CD4-positive, CD25-positive, alpha-beta regulatory T cell (primary cell): ENCODE data around the gene TRIM50. TPM values are rescaled to one million over a fixed set of nuclear protein-coding genes. Genes with fewer than 3 reads are reported as not detected.
"Not testable (repeated sequence)": the region's sequence is repeated elsewhere in the genome, so short reads cannot be mapped to it uniquely, and the experiment has no call there.

ENCODE experiments used
- ATAC-seq, 2 donors: fragments of 150-1000 bp; cut with Tn5 transposase; one replicate each; pipeline ENCODE4 v1.10.0; 2021; ENCODE audit warnings: low read depth in 2 of 2, moderate number of reproducible peaks in 2 of 2, moderate library complexity in 1 of 2
- DNase-seq, 3 donors: peaks; one replicate each; pipeline versions ENCODE4 v3.0.0 to v3.0.0-alpha.2; 2012 to 2022; ENCODE audit warnings: mixed read lengths in 1 of 3
- H3K27ac ChIP-seq: one replicate; pipeline ENCODE4 v1.7.0; 2013; ENCODE audit warnings: mild to moderate bottlenecking, low read length; ENCODE audit not compliant: insufficient read depth, poor library complexity, severe bottlenecking
- H3K27me3 ChIP-seq: one replicate; pipeline ENCODE4 v1.7.0; 2013; ENCODE audit warnings: low read length; ENCODE audit not compliant: control insufficient read depth, insufficient read depth
- H3K36me3 ChIP-seq: one replicate; pipeline ENCODE4 v1.7.0; 2013; ENCODE audit warnings: mild to moderate bottlenecking, low read length, moderate library complexity; ENCODE audit not compliant: control insufficient read depth, insufficient read depth
- H3K4me1 ChIP-seq: 2 replicates; pipeline ENCODE4 v1.7.0; 2013; ENCODE audit warnings: mild to moderate bottlenecking, low read length; ENCODE audit not compliant: insufficient read depth, control insufficient read depth, poor library complexity, severe bottlenecking
- H3K4me3 ChIP-seq: one replicate; pipeline ENCODE4 v1.7.0; 2013; ENCODE audit warnings: low read depth, mild to moderate bottlenecking, low read length, moderate library complexity
- H3K9me3 ChIP-seq, 2 experiments: 1 replicate in 1 of 2; 2 replicates in 1 of 2; pipeline ENCODE4 v1.7.0; 2013; ENCODE audit warnings: low read length in 2 of 2, mild to moderate bottlenecking in 1 of 2, moderate library complexity in 1 of 2; ENCODE audit not compliant: control insufficient read depth in 2 of 2
- H3K27ac Mint-ChIP-seq, 3 donors: one replicate each; pipeline ENCODE4 v1.8.0; 2020 to 2022; ENCODE audit warnings: mild to moderate bottlenecking in 3 of 3, mixed read lengths in 3 of 3, moderate library complexity in 2 of 3
- H3K27me3 Mint-ChIP-seq: one replicate; pipeline ENCODE4 v1.8.0; 2022; ENCODE audit warnings: mild to moderate bottlenecking, mixed read lengths
- H3K36me3 Mint-ChIP-seq: one replicate; pipeline ENCODE4 v1.8.0; 2020; ENCODE audit warnings: mixed read lengths
- H3K4me1 Mint-ChIP-seq, 4 donors: one replicate each; pipeline ENCODE4 v1.8.0; 2020 to 2022; ENCODE audit warnings: mixed read lengths in 4 of 4, mild to moderate bottlenecking in 1 of 4
- H3K4me3 Mint-ChIP-seq, 4 donors: one replicate each; pipeline ENCODE4 v1.8.0; 2020 to 2022; ENCODE audit warnings: mild to moderate bottlenecking in 4 of 4, mixed read lengths in 4 of 4, moderate library complexity in 3 of 4
- H3K9me3 Mint-ChIP-seq, 7 donors: one replicate each; pipeline ENCODE4 v1.8.0; 2020 to 2022; ENCODE audit warnings: mixed read lengths in 7 of 7, mild to moderate bottlenecking in 3 of 7, moderate library complexity in 2 of 7
- polyA plus RNA-seq, 4 donors: library from polyadenylated mRNA; unstranded; fragments of 300-500 nt; fragmentation: Illumina TruSeq; gene quantifications; one replicate each; pipeline ENCODE4 v1.2.3, GENCODE V29; 2021
- total RNA-seq: library from RNA; stranded (reverse); gene quantifications from one replicate; pipeline ENCODE4 v1.2.3, GENCODE V29; 2022

The TRIM50 gene
- total and polyA plus RNA-seq, 5 donors from 2014 or later = not detected

- H3K4me1 Mint-ChIP-seq = peaks cover 5 to 38% (median 19%) of the 10 kb centered on the region in 4 donors
- ATAC-seq (peak; percentile 96 to 97), DNase-seq (peak; percentile 81 to 96 (median 89))
- Histone ChIP-seq H3K27me3 (no peaks in the 10 kb centered on the region), H3K4me1 (peaks cover 13% of the 10 kb centered on the region), H3K27ac (peak within 1 kb of the TSS; percentile 41), H3K36me3 (peaks cover 34% of the 10 kb centered on the region), H3K4me3 (peak within 1 kb of the TSS; percentile 71), H3K9me3 (no peaks in the 10 kb centered on the region)
- no peaks in the 10 kb centered on the region for H3K27me3 Mint-ChIP-seq
- H3K27ac Mint-ChIP-seq = peak within 1 kb of the TSS; percentile 88 to 98 (median 96)
- no peaks in the 10 kb centered on the region for H3K9me3 Mint-ChIP-seq
- peaks cover 19% of the 10 kb centered on the region for H3K36me3 Mint-ChIP-seq
- H3K4me3 Mint-ChIP-seq = peak within 1 kb of the TSS; percentile 96 to 100 (median 99)
These were observed 19.1 kb downstream of the TRIM50 start, which contains the start of gene NSUN5 for GRCh38 chr7:73308665-73309214. NSUN5 (minus strand) TSS chr7:73308826; CDS start chr7:73308790, 36 bp downstream.

DNA sequence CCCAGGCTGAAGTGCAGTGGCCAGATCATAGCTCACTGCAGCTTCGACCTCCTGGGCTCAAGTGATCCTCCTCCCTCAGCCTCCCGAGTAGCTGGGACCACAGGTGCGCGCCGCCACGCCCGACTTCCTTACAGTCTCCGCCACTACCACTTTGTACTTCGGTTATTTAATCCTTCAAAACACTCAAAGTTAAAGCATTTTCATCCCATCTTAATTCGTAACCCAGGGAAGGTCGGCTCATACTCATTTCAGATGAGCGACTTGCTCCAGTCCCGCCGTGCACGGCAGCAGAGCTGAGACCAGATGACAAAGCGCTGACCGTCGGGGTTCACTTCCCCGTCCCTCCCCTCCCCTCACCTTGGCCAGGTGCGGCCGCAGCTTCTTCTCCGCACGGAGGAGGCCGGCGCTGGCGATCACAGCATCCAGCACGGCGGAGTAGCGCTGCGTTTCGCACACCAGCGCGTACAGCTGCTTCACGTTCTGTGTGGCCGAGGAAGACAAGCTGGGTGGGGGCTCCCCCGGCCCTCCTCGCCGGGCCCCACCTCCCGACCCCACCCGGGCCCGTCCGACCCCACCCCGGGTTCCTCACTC is 19.7 kb downstream of the TRIM50 start:
- DNase-seq (no peak), ATAC-seq (peak; percentile 23 to 26)
- Mint-ChIP-seq H3K27ac (peak overlapping the region; percentile 88 to 98 (median 96)), H3K4me1 (peaks cover 5 to 38% (median 19%) of the 10 kb centered on the region in 4 donors), H3K4me3 (peak overlapping the region; percentile 96 to 100 (median 99)), H3K27me3 (no peaks in the 10 kb centered on the region), H3K36me3 (peaks cover 22% of the 10 kb centered on the region), H3K9me3 (no peaks in the 10 kb centered on the region)
- Histone ChIP-seq H3K4me1 (peaks cover 13% of the 10 kb centered on the region), H3K9me3 (no peaks in the 10 kb centered on the region), H3K4me3 (peak overlapping the region; percentile 71), H3K27me3 (no peaks in the 10 kb centered on the region), H3K36me3 (peaks cover 37% of the 10 kb centered on the region), H3K27ac (no peak overlapping the region)

DNA sequence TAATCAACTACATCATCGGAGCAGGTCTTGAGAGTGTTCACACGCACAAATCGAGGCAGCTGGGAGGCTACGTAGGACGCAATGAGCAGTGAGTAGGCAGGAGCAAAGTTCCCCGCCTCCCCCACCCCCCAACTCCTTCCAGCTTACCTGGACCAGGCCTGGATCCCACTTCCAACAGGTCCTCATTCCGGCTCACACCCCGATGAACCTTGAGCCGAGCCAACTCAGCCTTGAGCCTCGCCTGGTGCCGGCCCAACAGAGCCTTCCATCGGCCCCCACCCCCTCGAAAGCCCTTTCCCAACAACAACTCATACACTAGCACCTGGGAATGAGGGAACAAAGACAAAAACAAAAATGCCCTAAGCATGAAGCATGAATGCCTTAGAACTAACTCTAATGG is 20.4 kb downstream of the TRIM50 start:
- H3K4me3 Mint-ChIP-seq = peak overlapping the region; percentile 96 to 100 (median 99)
- Histone ChIP-seq H3K27ac (no peak overlapping the region), H3K9me3 (no peaks in the 10 kb centered on the region), H3K27me3 (no peaks in the 10 kb centered on the region), H3K4me1 (peaks cover 13% of the 10 kb centered on the region), H3K4me3 (peak overlapping the region; percentile 71), H3K36me3 (peaks cover 42% of the 10 kb centered on the region)
- peak overlapping the region in 2 of 3 donors; percentile 88 to 98 for H3K27ac Mint-ChIP-seq
- peaks cover 5 to 38% (median 19%) of the 10 kb centered on the region in 4 donors for H3K4me1 Mint-ChIP-seq
- DNase-seq (no peak), ATAC-seq (no peak)
- peaks cover 24% of the 10 kb centered on the region for H3K36me3 Mint-ChIP-seq
- H3K9me3 Mint-ChIP-seq = no peaks in the 10 kb centered on the region
- no peaks in the 10 kb centered on the region for H3K27me3 Mint-ChIP-seq

DNA sequence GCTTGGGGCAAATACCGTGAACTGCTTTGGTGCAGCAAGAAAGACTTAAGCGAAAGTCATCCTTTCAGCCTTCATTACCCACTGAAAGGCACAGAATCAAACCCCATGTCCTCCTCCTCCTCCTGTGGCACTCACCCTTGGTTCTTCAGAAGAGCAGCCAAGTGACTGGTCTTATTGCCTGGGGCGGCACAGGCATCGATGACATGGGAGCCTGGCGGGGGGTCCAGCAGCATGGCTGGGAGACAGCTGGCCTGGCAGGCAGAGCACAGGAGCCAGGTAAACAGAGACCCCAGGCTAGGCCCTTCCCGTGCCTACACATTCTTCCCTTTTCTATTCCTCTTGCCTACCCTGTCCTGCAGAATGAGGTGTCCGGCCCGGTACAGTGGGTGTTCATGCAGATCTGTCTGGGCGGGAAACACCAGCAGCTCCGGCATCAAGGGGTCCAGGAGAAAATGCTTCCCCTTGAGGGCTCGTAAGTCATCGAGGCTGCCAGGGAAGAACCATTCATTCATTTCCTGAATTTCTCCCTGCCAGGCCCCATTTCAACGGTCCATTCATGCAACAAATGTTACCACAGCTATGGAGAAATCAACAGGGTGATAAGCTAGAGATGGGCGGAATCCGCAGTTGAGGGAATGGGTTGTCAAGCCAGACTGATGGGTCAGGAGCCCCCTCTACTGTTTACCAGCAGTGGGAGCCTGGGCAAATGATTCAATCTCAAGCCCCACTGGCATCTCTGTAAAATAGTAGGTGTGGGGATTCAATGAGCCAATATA is 23.1 kb downstream of the TRIM50 start:
- Mint-ChIP-seq H3K4me1 (peaks cover 5 to 35% (median 19%) of the 10 kb centered on the region in 4 donors), H3K4me3 (peak overlapping the region in 1 of 4 donors; percentile 65), H3K36me3 (peaks cover 24% of the 10 kb centered on the region)
- H3K27me3 ChIP-seq, H3K27ac ChIP-seq, DNase-seq, H3K9me3 Mint-ChIP-seq, H3K9me3 ChIP-seq, H3K4me3 ChIP-seq, H3K27me3 Mint-ChIP-seq, H3K27ac Mint-ChIP-seq, ATAC-seq: not testable (repeated sequence)
- Histone ChIP-seq H3K4me1 (peaks cover 13% of the 10 kb centered on the region), H3K36me3 (peaks cover 42% of the 10 kb centered on the region)

- ATAC-seq = no peak
- no peaks in the 10 kb centered on the region for H3K9me3 ChIP-seq
- no peak overlapping the region for H3K27ac ChIP-seq
- Mint-ChIP-seq H3K9me3 (no peaks in the 10 kb centered on the region), H3K27me3 (no peaks in the 10 kb centered on the region), H3K4me1 (peaks cover 5 to 29% (median 17%) of the 10 kb centered on the region in 4 donors), H3K36me3 (peaks cover 24% of the 10 kb centered on the region), H3K4me3 (no peak overlapping the region), H3K27ac (no peak overlapping the region)
- H3K36me3 ChIP-seq = peaks cover 42% of the 10 kb centered on the region
- H3K4me1 ChIP-seq = peaks cover 10% of the 10 kb centered on the region
- no peak overlapping the region for H3K4me3 ChIP-seq
- no peak for DNase-seq
- H3K27me3 ChIP-seq = no peaks in the 10 kb centered on the region
These were observed 23.8 kb downstream of the TRIM50 start for GRCh38 chr7:73304071-73304470.

GRCh38 chr7:73303546-73303945 is 24.3 kb downstream of the TRIM50 start:
- H3K36me3 ChIP-seq = peaks cover 42% of the 10 kb centered on the region
- peaks cover 8% of the 10 kb centered on the region for H3K4me1 ChIP-seq
- no peak overlapping the region for H3K27ac ChIP-seq
- H3K9me3 ChIP-seq = no peaks in the 10 kb centered on the region
- no peak for DNase-seq
- H3K4me3 ChIP-seq = no peak overlapping the region
- no peaks in the 10 kb centered on the region for H3K27me3 ChIP-seq
- Mint-ChIP-seq H3K4me1 (peaks cover 5 to 24% (median 14%) of the 10 kb centered on the region in 4 donors), H3K27me3 (no peaks in the 10 kb centered on the region), H3K4me3 (no peak overlapping the region), H3K9me3 (no peaks in the 10 kb centered on the region), H3K36me3 (peaks cover 22% of the 10 kb centered on the region), H3K27ac (no peak overlapping the region)
- ATAC-seq = no peak

DNA sequence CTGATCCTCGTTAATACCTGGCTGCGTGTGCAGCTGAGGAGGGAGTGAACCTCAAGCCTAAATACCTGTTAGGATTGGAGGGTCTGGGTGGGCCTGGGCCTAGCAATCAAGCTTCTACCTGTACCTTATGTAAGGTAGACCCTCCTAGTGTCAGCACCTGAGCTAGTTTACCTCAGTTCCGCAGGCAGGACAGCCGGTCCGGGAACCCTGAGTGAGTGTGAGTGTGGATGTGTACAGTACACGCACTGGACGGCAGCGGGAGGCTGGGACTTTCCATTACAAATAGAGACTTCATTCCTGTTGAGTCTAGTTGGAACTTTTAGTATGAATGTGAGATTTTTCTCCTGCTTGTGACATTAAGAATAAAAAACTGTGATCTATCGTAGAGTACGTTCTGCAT is 25.0 kb downstream of the TRIM50 start:
- not testable (repeated sequence) for H3K4me1 ChIP-seq

More for the DNA sequence above, 25.0 kb downstream of the TRIM50 start:
- not testable (repeated sequence) for H3K4me3 ChIP-seq, H3K27ac ChIP-seq, H3K9me3 ChIP-seq, ATAC-seq, H3K4me3 Mint-ChIP-seq, H3K27ac Mint-ChIP-seq, H3K9me3 Mint-ChIP-seq, H3K27me3 ChIP-seq, H3K27me3 Mint-ChIP-seq, DNase-seq
- peaks cover 22% of the 10 kb centered on the region for H3K36me3 Mint-ChIP-seq
- H3K4me1 Mint-ChIP-seq = peaks cover 5 to 19% (median 12%) of the 10 kb centered on the region in 4 donors
- H3K36me3 ChIP-seq = peaks cover 42% of the 10 kb centered on the region
